Breast epithelium (tissue), 4 donors: ENCODE measurements around the gene SLC5A6. TPM values are rescaled to one million over a fixed set of nuclear protein-coding genes. Genes with fewer than 3 reads are reported as not detected.

Source experiments
- DNase-seq, 2 donors: peaks; one replicate each; pipeline ENCODE4 v3.0.0-alpha.2; 2019; ENCODE audit warnings: low spot score in 2 of 2
- H3K27ac ChIP-seq, 2 donors: fragments of 200-600 bp; sonication (generic) in 1 of 2; one replicate each; pipeline ENCODE4 v1.5.1; 2016 to 2019; ENCODE audit warnings: mild to moderate bottlenecking in 1 of 2
- H3K27me3 ChIP-seq, 2 donors: fragments of 200-600 bp; sonication (generic) in 1 of 2; one replicate each; pipeline versions ENCODE4 v1.5.1 to v1.6.0; 2017 to 2019; ENCODE audit warnings: control low read depth in 1 of 2, mild to moderate bottlenecking in 1 of 2
- H3K36me3 ChIP-seq: fragments of 200-600 bp; one replicate; pipeline ENCODE4 v1.5.1; 2019
- H3K4me1 ChIP-seq, 2 donors: fragments of 200-600 bp; sonication (generic); one replicate each; pipeline ENCODE4 v1.5.1; 2016 to 2019; ENCODE audit warnings: control low read depth in 1 of 2
- H3K4me3 ChIP-seq, 3 donors: fragments of 200-600 bp; sonication (generic); 1 replicate in 2 of 3; 2 replicates in 1 of 3; pipeline ENCODE4 v1.5.1; 2016 to 2019; ENCODE audit warnings: mild to moderate bottlenecking in 3 of 3, moderate library complexity in 2 of 3
- H3K9me3 ChIP-seq, 2 donors: fragments of 200-600 bp; sonication (generic) in 1 of 2; one replicate each; pipeline ENCODE4 v1.5.1; 2016 to 2019; ENCODE audit warnings: control low read depth in 1 of 2
- CTCF ChIP-seq, 3 donors: fragments of 450-650 bp; IDR thresholded peaks; one replicate each; pipeline ENCODE4 v1.5.1; 2016 to 2017; ENCODE audit warnings: antibody characterized with exemption in 3 of 3, mild to moderate bottlenecking in 3 of 3, moderate library complexity in 3 of 3
- POLR2A ChIP-seq: fragments of 450-650 bp; IDR thresholded peaks from one replicate; pipeline ENCODE4 v1.6.1; 2016; ENCODE audit warnings: antibody characterized with exemption, mild to moderate bottlenecking, moderate library complexity
- POLR2AphosphoS5 ChIP-seq, 3 donors: sonication (generic); formaldehyde crosslinking; IDR thresholded peaks; one replicate each; pipeline ENCODE4 v1.6.1; 2017; ENCODE audit warnings: antibody characterized with exemption in 3 of 3
- intact Hi-C: fragments of 100-400 bp; cut with DNase I; formaldehyde crosslinking; loops from one replicate; pipeline ENCODE4 v1.15.1; 2023; ENCODE audit warnings: low total_unique reads
- total RNA-seq, 3 donors: library from RNA; depleted of rRNA; stranded (reverse); fragments of >200 nt; gene quantifications; one replicate each; pipeline ENCODE4 v1.1.0, GENCODE V29; 2016

Gene SLC5A6
- 10 to 100 TPM; 43.4 to 86.2 (median 84.9) TPM for total RNA-seq

GRCh38 chr2:27211943-27212625 lies at the start of gene SLC5A6, which contains the start of gene ATRAID:
Gene SLC5A6 (minus strand): TSS chr2:27212268. CDS start chr2:27207650, 4,618 bp downstream.
Gene ATRAID (plus strand): TSS chr2:27212041. CDS start chr2:27212369, 328 bp downstream.
- intact Hi-C loops = no loop called here
- no peaks in the 10 kb centered on the region for H3K36me3 ChIP-seq

GRCh38 chr2:27261241-27261925 lies 49.3 kb upstream of the SLC5A6 start:
- Histone ChIP-seq H3K27me3 (peaks cover 11 to 84% of the 10 kb centered on the region in 2 donors), H3K27ac (no peak overlapping the region), H3K4me3 (peak overlapping the region in 2 of 3 donors; percentile 37 to 59), H3K9me3 (no peaks in the 10 kb centered on the region), H3K4me1 (peaks cover 16 to 23% of the 10 kb centered on the region in 2 donors), H3K36me3 (no peaks in the 10 kb centered on the region)
- no peak for TF ChIP-seq CTCF (IDR thresholded peaks at IDR 0.05)
- no peak for TF ChIP-seq POLR2AphosphoS5 (IDR thresholded peaks at IDR 0.05)
- no peak for TF ChIP-seq POLR2A
- intact Hi-C loops = no loop called here
- DNase-seq = no peak

More at GRCh38 chr2:27211943-27212625, at the start of gene SLC5A6, which contains the start of gene ATRAID:
- Histone ChIP-seq H3K27me3 (no peaks in the 10 kb centered on the region), H3K27ac (peak within 1 kb of the TSS; percentile 97 to 99), H3K4me1 (peaks cover 0 to 9% of the 10 kb centered on the region in 2 donors), H3K9me3 (no peaks in the 10 kb centered on the region), H3K4me3 (peak within 1 kb of the TSS; percentile 76 to 89 (median 78))
- TF ChIP-seq POLR2A = peak; percentile 85
- TF ChIP-seq POLR2AphosphoS5 (IDR thresholded peaks at IDR 0.05) = peak; percentile 79 to 91 (median 83)
- TF ChIP-seq CTCF (IDR thresholded peaks at IDR 0.05) = no peak
- DNase-seq = peak; percentile 80 to 86

- intact Hi-C loops = no loop called here
- no peak for TF ChIP-seq POLR2AphosphoS5 (IDR thresholded peaks at IDR 0.05)
- no peak for TF ChIP-seq CTCF (IDR thresholded peaks at IDR 0.05)
- no peak for TF ChIP-seq POLR2A
- H3K9me3 ChIP-seq = no peaks in the 10 kb centered on the region
- H3K4me1 ChIP-seq = peaks cover 1 to 13% of the 10 kb centered on the region in 2 donors
- no peak for DNase-seq
- no peak overlapping the region for H3K4me3 ChIP-seq
- no peak overlapping the region for H3K27ac ChIP-seq
- peaks cover 11 to 74% of the 10 kb centered on the region in 2 donors for H3K27me3 ChIP-seq
- H3K36me3 ChIP-seq = no peaks in the 10 kb centered on the region
These were observed 46.0 kb upstream of the SLC5A6 start for GRCh38 chr2:27258051-27258450.

- intact Hi-C loops = no loop called here
- Histone ChIP-seq H3K9me3 (no peaks in the 10 kb centered on the region), H3K4me1 (peaks cover 0 to 2% of the 10 kb centered on the region in 2 donors), H3K27ac (no peak overlapping the region), H3K27me3 (peaks cover 2 to 63% of the 10 kb centered on the region in 2 donors), H3K4me3 (no peak overlapping the region), H3K36me3 (no peaks in the 10 kb centered on the region)
- no peak for DNase-seq
- TF ChIP-seq POLR2AphosphoS5 (IDR thresholded peaks at IDR 0.05) (no peak), POLR2A (no peak), CTCF (IDR thresholded peaks at IDR 0.05) (no peak)
These were observed 44.9 kb upstream of the SLC5A6 start for GRCh38 chr2:27256855-27257454.
